Lung microvascular endothelial cell (primary cell): ENCODE results near the gene MTPN. TPM values are rescaled to one million over a fixed set of nuclear protein-coding genes. Genes with fewer than 3 reads are reported as not detected.

Experiments
- DNase-seq, 2 donors: peaks; one replicate each; pipeline versions ENCODE4 v3.0.0 to v3.0.0-alpha.2; 2010; ENCODE audit warnings: low read depth in 2 of 2
- total RNA-seq: library from RNA; depleted of rRNA; stranded (reverse); fragments of >200 nt; gene quantifications from 2 replicates; pipeline ENCODE4 v1.2.1, GENCODE V29; 2014

Gene MTPN
- total RNA-seq, 1 donor from 2014 or later: 102 TPM

DNA sequence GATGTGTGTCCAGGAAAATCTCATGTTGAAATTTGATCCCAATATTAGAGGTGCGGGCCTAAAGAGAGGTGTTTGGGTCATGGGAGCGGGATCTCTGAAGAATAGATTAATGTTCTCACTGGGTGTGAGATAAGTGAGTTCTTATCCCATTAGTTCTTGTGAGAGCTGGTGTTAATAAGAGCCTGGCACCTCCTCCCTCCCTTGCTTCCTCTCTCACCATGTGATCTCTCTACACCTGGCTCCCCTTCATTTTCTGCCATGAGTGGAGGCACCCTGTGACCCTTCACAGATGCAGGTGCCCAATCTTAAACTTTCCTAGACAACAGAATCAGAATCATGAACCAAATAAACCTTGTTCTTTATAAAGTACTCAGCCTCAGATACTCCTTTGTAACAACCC, 19.5 kb downstream of the MTPN start:
- no peak for DNase-seq

- no peak for DNase-seq
Observed at GRCh38 chr7:135956393-135956792, 20.8 kb downstream of the MTPN start.

GRCh38 chr7:135950972-135951371, 26.2 kb downstream of the MTPN start:
- DNase-seq: no peak

- DNase-seq: no peak
Observed at GRCh38 chr7:135950429-135950828, 26.7 kb downstream of the MTPN start.

DNA sequence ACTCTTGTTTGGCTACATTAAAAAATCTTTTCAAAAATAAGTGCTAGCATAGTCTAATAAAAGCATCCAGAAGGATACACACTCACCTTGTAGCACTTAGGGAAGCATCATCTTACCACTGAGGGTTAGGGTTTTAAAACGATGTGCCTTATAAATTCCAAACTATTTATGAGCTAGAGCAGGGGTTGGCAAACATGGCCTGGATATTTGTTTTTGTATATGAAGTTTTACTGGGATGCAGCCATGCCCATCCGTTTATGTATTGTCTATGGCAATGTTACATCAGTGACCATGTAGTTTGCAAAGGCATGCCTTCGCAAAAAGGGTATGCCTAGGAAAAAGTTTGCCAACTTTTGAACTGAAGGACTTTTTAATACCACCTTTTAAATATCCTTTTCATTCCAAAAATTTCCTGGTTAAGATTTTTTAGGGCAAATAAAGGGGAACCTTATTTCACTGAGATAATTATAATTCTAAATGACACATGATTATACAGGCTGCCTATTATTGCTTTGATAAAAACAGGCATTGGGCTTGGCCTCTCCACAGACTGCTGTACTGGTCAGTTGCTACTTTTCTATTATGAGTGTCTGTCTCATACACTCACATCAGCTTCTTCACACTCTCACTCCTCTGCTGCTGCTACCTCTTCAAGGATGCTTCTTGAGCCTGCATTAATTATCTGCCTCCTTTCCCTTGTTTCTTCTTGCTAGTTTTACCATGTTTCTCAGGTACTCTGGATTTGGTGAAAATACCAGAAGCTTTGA, 30.7 kb downstream of the MTPN start:
- no peak for DNase-seq

DNA sequence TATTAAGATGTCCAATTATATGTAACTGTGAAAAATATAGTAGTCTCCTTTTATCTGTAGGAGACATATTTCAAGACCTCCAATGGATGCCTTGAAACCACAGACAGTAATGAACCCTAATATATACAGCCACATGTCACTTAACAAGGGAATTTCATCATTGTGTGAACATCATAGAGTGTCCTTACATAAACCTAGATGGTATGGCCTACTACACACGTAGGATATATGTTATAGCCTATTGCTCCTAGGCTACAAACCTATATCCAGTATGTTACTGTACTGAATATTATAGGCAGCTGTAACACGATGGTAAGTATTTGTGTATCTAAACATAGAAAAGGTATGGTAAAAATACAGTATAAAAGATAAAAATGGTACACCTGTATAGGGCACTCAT, 32.4 kb downstream of the MTPN start:
- DNase-seq: no peak

- DNase-seq: peak; percentile 48 to 54
Observed at GRCh38 chr7:135943134-135943879, 33.9 kb downstream of the MTPN start.

GRCh38 chr7:135942614-135943013, 34.5 kb downstream of the MTPN start:
- no peak for DNase-seq

DNA sequence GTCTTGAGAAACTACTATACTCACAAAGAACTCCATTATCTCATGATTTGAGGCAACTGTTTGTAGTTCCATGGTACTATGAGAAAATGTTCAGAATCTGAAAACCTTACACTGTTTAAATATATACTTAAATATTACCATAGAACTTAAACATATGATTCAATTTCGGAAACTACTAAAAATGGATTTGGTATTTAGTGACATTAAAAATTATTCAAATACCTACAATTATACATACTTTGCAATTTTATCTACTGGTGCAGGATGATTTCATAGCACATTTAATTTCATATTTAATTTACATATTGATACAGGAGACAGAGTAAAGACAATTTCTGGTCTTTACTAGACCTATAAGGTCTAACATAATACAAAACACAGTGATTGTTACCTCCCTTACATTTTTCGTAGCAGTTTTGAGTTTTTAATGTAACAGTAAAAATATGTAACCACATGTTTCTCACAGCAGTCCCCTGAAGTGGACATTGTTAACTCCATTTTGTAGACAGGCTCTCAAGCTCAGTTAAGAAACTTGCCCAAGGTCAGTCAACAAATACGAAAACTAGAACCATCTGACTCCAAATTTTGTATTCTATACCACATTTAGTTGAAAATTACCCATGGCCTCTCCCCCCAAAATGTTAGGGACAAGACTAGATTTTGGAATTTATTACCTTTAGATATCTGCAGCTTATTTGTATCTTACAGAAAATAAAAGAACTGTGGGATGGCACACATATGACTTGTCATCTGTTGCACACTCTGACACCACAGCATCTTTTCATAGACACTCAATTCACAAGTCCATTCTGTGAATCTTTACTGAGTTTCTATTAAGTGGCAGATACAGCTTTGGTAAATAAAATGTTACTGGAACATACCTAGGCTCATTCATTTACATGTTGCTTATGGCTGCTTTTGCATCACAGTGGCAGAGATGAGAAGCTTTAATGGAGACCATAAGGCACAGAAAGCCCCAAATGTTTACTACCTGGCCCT, 36.8 kb downstream of the MTPN start:
- DNase-seq: no peak

DNA sequence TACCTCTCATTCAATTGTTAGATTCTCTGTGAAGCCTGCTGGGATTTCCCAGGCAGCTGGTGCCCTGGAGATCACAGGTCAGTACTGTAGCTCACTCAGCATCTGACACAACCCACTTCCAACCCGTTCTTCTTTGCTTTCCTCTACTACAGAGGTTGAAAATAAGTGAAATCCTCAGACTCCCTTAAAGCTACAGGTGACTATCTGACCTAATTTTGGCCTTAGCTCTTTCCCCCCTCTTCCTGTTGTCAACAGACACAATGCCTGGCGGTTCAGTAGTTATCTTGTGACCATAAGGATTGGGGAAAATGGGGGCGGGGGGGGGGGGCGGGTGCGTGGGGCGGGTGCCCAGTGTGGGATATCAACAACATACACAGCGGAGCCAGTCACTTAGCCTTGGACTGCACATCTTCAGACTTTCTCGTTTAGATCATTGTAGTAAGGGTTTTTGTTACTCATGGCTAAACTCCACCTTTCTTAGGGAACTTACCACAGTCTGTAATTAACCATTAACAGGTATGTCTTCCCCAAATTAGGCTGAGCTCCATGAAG, 37.8 kb downstream of the MTPN start:
- peak in 1 of 2 donors; percentile 29 for DNase-seq

GRCh38 chr7:135938563-135938962, 38.6 kb downstream of the MTPN start:
- no peak for DNase-seq

DNA sequence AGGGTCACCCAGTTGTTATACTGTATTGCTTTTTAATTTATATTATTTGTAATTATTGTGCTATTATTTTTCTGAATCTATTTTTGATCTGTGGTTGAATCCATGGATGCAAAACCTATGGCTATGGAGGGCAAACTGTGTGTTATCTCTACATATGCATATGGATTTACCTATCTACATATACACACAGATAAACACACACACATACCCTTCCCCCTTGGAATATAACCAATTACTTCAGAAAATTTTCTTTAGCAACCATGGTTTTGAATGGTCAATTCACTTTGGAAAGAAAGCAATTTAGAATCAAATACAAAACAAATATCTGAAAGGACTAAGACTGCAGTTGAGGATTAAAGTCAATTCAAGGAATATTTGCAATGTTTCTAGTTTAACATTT, 39.1 kb downstream of the MTPN start:
- DNase-seq: no peak

- DNase-seq: no peak
Observed at GRCh38 chr7:135936497-135937217, 40.5 kb downstream of the MTPN start.

DNA sequence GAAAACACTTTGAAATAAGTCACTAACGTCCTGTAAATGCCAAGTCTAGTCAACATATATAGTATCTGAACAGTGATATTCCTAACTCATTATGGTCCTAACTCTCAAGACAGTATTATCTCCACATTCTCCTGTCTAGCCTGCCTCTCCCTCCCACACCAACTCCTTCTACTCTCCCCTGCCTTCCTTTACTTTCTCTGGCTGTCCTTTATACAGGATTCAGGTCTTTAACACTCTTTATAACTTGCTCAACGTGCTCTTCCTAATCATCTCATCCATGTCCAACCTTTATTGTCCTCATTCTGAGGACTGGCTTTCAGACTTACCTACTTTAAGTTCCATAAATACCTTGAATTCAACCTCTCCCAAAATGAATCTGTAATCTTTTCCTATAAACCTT, 42.5 kb downstream of the MTPN start:
- no peak for DNase-seq

- no peak for DNase-seq
Observed at GRCh38 chr7:135933509-135934188, 43.5 kb downstream of the MTPN start.

- DNase-seq: no peak
Observed at GRCh38 chr7:135932131-135932530, 45.0 kb downstream of the MTPN start.

GRCh38 chr7:135930565-135931461, 46.3 kb downstream of the MTPN start:
- peak; percentile 7 to 68 for DNase-seq

- DNase-seq: no peak
Observed at GRCh38 chr7:135929722-135930141, 47.4 kb downstream of the MTPN start.

GRCh38 chr7:135929249-135929648, 47.9 kb downstream of the MTPN start:
- DNase-seq: no peak
